ENCODE measurements around the gene RAX2. TPM values are rescaled to one million over a fixed set of nuclear protein-coding genes. Genes with fewer than 3 reads are reported as not detected.

Gene RAX2
- total RNA-seq, 4 donors from 2014 or later, result not detected

DNA sequence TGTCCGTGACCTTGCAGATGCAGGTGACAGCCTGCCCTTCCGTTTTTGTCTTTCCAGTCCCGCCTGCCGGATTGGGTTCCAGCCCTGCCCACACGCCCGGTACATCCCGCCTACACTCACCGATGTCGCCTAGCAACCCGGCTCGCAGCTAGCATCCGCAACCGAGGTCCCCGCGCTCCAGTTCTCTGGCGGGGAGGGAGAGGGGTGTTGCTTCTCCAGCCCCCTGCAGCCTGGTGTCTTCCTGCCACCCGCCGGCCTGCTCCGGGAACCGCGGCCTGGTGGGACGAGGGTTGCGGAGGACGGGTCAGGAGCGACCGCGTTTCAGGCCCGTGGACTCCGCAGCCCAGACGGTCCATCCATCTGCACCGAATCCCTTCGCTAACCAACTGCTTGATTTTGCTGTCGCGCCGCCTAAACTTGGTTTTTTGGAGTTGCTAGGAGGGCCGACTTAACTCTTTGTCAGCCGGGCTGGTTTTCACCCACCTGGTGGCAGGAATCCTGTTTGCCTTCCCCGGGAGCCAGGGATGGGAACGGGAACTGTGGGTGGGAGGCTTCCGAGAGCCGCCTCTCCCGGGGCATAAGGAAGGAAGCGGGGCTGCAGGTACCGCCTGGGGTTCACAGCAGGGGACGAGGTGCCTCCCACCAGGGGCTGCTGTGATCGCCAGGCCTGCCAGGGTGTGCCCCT, 29.5 kb upstream of the RAX2 start:
- intact Hi-C loops (cut with DNase I), result no loop called here
- WGBS, 2 donors, result 2 to 15% methylated on average over 11 to 21 of the region's 46 CpGs
- Histone ChIP-seq H3K9me3 (no peaks in the 10 kb centered on the region), H3K27me3 (peaks cover 9% of the 10 kb centered on the region), H3K4me3 (replicated peaks in 1 of 3) (no peak overlapping the region), H3K4me1 (peaks cover 0 to 11% of the 10 kb centered on the region in 2 donors), H3K27ac (no peak overlapping the region), H3K36me3 (no peaks in the 10 kb centered on the region)
- TF ChIP-seq, protein P1, sequence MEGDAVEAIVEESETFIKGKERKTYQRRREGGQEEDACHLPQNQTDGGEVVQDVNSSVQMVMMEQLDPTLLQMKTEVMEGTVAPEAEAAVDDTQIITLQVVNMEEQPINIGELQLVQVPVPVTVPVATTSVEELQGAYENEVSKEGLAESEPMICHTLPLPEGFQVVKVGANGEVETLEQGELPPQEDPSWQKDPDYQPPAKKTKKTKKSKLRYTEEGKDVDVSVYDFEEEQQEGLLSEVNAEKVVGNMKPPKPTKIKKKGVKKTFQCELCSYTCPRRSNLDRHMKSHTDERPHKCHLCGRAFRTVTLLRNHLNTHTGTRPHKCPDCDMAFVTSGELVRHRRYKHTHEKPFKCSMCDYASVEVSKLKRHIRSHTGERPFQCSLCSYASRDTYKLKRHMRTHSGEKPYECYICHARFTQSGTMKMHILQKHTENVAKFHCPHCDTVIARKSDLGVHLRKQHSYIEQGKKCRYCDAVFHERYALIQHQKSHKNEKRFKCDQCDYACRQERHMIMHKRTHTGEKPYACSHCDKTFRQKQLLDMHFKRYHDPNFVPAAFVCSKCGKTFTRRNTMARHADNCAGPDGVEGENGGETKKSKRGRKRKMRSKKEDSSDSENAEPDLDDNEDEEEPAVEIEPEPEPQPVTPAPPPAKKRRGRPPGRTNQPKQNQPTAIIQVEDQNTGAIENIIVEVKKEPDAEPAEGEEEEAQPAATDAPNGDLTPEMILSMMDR (IDR thresholded peaks at IDR 0.05), result no peak
- TF ChIP-seq POLR2A (IDR thresholded peaks at IDR 0.05), result no peak
- DNase-seq, result peak; percentile 36 to 37

DNA sequence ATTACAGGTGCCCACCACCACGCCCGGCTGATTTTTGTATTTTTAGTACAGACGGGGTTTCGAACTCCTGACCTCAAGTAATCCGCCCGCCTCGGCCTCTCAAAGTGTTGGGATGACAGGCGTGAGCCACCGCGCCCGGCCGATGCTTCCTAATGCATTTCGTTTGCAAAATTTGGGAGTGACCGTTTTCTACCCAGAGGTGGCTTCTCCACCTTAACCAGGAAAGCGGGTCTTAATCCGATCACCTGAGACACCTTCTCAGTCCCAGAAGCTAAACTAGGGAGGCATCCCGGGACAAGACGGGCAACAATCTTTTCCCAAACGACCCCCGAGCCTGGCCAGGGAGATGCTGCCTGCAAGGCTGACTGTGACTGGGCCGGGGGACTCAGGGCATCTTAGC, 29.0 kb upstream of the RAX2 start:
- no peak for DNase-seq
- 31 to 35% methylated on average over 20 to 21 of the region's 21 CpGs for WGBS, 2 donors
- Histone ChIP-seq H3K27me3 (peaks cover 9% of the 10 kb centered on the region), H3K27ac (no peak overlapping the region), H3K36me3 (no peaks in the 10 kb centered on the region), H3K4me1 (peaks cover 0 to 11% of the 10 kb centered on the region in 2 donors), H3K4me3 (replicated peaks in 1 of 3) (no peak overlapping the region), H3K9me3 (no peaks in the 10 kb centered on the region)
- TF ChIP-seq POLR2A (IDR thresholded peaks at IDR 0.05), result no peak
- TF ChIP-seq, protein P1 (IDR thresholded peaks at IDR 0.05), result no peak
- intact Hi-C loops (cut with DNase I), result no loop called here

DNA sequence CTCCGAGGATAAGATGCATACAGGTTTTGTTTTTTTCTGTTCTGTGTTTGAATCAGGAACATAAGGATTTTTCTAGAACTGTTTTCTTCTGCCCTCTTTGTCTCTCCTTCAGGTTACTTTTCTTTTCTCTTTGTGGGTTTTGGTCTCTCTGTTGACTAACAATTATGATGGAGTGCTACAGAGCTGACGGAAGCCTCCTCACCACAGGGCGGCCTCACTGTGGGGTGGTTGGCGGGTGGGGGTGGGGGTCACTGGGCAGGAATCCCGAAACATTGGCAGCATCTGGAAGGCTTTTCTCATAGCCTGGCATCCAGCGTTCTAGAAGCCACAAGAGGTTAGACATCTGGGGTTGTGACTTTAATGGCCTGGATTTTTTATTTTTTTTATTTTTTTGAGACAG, 26.1 kb upstream of the RAX2 start:
- intact Hi-C loops (cut with DNase I), result no loop called here
- peaks cover 9% of the 10 kb centered on the region for H3K27me3 ChIP-seq

DNA sequence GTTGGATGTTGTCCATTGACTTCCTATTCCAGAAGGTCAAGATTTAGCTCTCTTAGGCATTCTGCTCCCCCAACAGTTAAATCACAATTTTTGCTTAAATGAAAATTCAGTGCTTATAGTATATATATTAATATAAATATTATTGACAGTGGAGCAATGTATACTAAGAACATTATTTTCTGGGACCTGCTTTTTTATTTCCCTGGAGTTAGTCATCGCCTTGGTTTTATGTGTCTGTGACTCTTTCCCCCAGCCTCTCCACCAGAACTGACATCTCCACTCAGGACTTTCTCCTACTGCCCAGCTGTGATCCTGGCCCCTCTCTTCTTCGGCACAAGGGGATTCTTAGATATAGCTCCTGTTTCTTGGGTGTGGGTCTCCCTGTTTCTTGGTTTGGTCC, 24.3 kb upstream of the RAX2 start:
- no peaks in the 10 kb centered on the region for H3K36me3 ChIP-seq
- no peak for DNase-seq
- 91 to 99% methylated on average over 2 of the region's 2 CpGs for WGBS, 2 donors
- H3K4me3 ChIP-seq (replicated peaks in 1 of 3), result no peak overlapping the region
- peaks cover 9% of the 10 kb centered on the region for H3K27me3 ChIP-seq
- H3K27ac ChIP-seq, result no peak overlapping the region
- no peaks in the 10 kb centered on the region for H3K9me3 ChIP-seq
- TF ChIP-seq, protein P1 (IDR thresholded peaks at IDR 0.05), result no peak
- no peak for TF ChIP-seq POLR2A (IDR thresholded peaks at IDR 0.05)
- peaks cover 0 to 4% of the 10 kb centered on the region in 2 donors for H3K4me1 ChIP-seq
- intact Hi-C loops (cut with DNase I), result no loop called here

More for the DNA sequence above, 26.1 kb upstream of the RAX2 start:
- Histone ChIP-seq H3K4me1 (peaks cover 0 to 11% of the 10 kb centered on the region in 2 donors), H3K4me3 (replicated peaks in 1 of 3) (no peak overlapping the region), H3K36me3 (no peaks in the 10 kb centered on the region), H3K9me3 (no peaks in the 10 kb centered on the region), H3K27ac (no peak overlapping the region)
- DNase-seq, result no peak
- TF ChIP-seq, protein P1 (IDR thresholded peaks at IDR 0.05), result no peak
- TF ChIP-seq POLR2A (IDR thresholded peaks at IDR 0.05), result no peak
- WGBS, 2 donors, result 71 to 77% methylated on average over 6 of the region's 6 CpGs

DNA sequence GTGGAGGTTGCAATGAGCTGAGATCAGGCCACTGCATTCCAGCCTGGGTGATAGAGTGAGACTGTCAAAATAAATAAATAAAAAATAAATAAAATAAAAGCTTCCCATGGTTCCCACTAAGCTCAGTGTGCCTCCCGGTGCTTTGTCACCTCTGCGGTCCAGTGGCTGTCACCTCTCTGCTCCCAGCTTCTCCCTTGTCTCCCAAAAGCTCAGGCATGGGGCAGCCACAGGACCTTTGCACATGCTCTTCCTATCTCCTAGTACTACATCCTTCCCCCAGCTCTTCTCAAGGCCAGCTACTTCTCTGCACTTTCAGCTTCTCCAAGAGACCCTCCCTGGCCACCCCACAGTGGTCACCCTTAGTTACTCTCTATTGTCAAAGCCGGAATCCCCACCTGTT, 21.8 kb upstream of the RAX2 start:
- WGBS, 2 donors, result 92 to 95% methylated on average over 3 of the region's 3 CpGs
- Histone ChIP-seq H3K27ac (no peak overlapping the region), H3K9me3 (no peaks in the 10 kb centered on the region), H3K4me1 (no peaks in the 10 kb centered on the region), H3K36me3 (no peaks in the 10 kb centered on the region), H3K27me3 (no peaks in the 10 kb centered on the region), H3K4me3 (replicated peaks in 1 of 3) (no peak overlapping the region)
- intact Hi-C loops (cut with DNase I), result no loop called here
- no peak for TF ChIP-seq POLR2A (IDR thresholded peaks at IDR 0.05)
- TF ChIP-seq, protein P1 (IDR thresholded peaks at IDR 0.05), result no peak
- DNase-seq, result no peak

Data from thyroid gland (tissue), 4 donors.